DMS79 treated with DMSO at 0.1 percent for 48 hours (cell line): ENCODE data around the gene CEMP1.
A peak's percentile ranks its signal among the peaks of the same experiment; 100 is the strongest.

ENCODE experiments used
- DNase-seq: peaks from one replicate; lab custom pipeline; 2025; lab: John Stamatoyannopoulos, UW

The CEMP1 gene

DNA sequence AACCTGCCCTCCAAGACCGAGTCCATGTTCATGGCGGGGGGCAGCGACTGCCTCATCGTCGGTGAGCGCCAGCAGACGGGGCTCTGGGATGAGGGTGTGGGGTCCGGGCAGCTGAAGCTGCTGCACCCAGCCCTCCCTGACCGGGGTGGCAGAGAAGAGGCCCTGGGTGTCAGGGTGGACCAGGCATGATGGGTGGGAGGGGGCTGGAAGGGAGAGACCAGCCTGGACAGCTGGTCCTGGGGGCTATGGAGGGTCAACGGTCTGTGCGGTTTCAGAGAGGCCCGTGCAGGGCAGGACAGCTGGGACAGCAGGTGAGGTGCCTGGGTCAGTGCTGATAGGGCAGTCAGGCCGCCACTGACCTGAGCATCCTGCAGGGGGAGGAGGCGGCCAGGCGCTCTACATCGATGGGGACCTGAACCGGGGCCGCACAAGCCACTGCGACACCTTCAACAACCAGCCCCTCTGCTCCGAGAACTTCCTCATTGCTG, 30.7 kb downstream of the CEMP1 start:
- DNase-seq: no peak

DNA sequence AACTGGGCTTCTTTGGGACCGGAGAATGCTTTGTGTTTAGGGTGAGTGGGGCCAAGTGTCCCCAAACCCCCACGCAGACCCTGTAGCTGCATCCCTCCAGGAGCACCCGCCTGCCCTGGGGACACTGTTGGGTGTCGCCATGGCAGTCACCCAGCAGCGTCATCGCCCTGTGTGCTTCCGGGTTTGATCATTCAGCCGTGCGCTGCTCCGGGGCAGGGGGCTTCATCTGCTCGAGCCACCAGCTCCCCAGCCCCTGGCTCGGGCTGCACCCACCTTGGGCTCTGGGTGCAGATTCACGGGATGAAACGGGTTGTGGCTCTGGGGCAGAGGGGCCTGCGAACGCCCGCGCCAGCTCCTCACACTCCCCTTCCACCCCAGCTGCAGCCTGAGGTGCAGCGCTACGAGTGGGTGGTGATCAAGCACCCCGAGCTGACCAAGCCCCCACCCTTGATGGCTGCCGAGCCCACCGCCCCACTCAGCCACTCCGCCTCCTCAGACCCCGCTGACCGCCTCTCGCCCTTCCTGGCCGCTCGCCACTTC, 31.2 kb downstream of the CEMP1 start:
- no peak for DNase-seq

DNA sequence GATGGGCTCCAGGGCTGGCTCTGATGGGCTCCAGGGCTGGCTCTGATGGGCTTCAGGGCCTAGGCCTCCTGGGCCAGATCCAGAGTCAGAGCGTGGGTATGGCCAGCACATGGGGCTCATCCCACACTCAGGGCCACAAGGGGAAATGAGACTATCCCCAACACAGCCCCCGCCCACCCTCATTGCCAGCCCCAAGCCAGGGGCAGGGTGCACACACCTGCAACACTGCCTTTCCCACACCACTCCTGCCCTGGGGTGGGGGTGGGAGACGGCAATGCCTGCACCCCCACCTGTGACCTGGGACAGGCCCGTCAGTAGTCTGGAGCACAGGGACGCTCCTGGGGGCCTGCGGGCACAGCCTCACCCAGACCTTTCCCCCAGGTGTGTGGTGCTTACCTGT, 31.8 kb downstream of the CEMP1 start:
- no peak for DNase-seq

DNA sequence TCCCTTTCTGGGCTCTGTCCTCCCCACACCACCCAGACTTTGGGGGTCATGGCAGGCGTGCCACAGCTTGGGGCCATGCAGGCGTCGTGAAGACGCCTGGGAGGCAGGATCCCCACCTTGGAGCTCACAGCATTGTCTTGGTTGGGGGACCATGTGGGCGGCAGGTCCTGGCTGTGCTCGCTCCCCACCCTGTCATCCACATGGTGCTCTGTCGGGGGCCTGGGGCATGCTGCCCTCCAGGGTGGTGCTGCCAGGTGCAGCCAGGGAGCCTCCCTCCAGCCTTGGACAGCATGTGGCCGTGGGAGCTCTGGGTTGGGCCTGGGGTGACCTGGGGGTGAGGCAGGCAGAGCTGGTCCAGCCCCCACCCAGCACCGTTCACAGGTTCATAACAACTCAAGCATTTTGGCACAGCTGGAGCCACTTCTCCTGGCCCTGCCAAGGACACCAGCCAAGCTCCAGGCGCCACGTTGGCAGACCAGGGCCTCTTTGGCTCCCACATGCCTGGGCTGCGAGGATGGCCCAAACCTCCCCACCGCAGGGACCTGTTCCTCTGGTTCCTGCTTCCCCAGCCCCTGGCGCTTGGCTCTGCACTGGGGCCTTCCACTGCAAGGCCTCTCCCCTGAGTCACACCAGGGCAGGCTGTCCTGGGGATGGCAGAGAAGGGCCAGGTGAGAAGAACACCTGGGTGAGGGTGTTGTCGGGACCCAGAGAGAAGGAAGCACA, 32.5 kb downstream of the CEMP1 start:
- no peak for DNase-seq

DNA sequence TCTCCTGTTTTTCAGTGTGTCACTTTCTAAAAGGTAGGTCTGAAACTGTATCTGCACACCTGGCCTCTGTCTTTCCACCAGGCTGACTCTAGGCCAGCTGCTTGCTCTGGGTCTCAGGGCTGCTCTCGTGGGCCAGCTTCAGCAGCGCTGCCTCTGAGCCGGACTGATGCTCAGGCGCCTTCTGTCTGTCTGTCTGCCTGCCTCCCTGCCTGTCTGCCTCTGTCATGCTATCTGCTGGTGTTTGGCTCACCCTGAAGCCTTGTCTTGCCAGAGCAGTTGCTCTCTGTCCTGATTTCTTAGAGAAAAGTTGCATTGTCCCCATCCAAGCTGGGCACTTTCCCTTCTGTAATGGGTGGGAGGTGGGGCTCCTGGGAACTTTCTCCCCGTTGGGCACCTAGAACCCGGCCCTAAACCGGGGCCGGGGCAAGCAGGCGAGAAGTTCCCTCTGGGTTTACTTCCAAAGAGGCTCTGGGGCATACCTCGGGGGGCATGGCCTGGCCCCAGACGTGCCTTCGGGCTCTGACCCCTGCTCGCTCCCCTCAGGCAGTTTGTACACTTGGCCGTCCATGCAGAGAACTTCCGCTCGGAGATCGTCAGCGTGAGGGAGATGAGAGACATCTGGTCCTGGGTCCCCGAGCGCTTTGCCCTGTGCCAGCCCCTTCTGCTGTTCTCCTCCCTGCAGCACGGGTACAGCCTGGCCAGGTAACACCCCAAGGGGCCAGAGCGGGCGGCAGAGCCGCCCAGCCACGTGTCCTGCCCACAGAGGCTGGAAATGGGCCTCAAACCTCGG, 33.3 kb downstream of the CEMP1 start:
- DNase-seq: no peak

DNA sequence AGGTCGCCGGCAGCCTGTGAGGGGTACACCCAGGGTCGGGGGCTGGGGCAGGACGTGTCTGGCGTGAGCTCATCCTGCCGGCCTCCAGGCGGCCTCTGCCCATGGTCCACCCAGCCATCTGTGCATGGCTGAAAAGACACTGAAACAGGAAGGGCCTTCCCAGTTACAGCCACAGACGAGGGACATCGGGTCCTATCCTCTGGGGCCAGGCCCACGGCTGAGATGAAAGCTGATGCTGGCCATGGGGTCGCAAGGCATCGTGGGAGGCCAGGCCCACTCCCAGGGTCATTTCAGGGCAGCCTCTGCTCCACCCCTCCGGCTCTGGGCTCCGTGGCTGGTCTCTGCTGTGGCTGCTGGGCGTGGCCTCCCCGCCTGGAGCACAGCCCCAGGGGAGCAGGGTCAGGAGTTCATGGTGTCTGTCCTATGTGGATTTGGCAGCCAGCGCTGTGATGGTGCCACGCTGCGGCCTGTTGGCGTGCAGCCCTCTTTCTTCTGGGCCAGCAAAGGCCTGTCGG, 34.0 kb downstream of the CEMP1 start:
- DNase-seq: no peak

DNA sequence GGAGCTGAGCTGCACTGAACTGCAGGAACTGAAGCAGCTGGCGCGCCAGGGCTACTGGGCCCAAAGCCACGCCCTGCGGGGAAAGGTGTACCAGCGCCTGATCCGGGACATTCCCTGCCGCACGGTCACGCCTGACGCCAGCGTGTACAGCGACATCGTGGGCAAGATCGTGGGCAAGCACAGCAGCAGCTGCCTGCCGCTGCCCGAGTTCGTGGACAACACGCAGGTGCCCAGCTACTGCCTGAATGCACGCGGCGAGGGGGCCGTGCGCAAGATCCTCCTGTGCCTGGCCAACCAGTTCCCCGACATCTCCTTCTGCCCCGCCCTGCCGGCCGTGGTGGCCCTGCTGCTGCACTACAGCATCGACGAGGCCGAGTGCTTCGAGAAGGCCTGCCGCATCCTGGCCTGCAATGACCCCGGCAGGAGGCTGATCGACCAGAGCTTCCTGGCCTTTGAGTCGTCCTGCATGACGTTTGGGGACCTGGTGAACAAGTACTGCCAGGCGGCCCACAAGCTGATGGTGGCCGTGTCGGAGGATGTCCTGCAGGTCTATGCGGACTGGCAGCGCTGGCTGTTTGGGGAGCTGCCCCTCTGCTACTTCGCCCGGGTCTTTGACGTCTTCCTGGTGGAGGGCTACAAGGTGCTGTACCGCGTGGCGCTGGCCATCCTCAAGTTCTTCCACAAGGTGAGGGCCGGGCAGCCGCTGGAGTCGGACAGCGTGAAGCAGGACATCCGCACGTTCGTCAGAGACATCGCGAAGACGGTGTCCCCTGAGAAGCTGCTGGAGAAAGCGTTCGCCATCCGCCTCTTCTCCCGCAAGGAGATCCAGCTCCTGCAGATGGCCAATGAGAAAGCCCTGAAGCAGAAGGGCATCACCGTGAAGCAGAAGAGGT, 34.7 kb downstream of the CEMP1 start:
- DNase-seq: no peak

DNA sequence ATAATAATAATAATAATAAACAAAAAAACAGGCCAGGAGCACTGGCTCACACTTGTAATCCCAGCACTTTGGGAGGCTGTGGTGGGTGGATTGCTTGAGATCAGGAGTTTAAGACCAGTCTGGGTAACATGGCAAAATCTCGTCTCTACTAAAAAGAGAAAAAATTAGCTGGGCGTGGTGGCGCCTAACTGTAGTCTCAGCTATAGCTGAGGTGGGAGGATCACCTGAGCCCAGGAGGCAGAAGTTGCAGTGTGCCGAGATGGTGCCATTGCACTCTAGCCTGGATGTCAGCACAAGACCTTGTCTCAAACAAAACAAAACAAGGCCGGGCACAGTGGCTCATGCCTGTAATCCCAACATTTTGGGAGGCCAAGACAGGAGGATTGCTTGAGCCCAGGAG, 36.2 kb downstream of the CEMP1 start:
- no peak for DNase-seq

DNA sequence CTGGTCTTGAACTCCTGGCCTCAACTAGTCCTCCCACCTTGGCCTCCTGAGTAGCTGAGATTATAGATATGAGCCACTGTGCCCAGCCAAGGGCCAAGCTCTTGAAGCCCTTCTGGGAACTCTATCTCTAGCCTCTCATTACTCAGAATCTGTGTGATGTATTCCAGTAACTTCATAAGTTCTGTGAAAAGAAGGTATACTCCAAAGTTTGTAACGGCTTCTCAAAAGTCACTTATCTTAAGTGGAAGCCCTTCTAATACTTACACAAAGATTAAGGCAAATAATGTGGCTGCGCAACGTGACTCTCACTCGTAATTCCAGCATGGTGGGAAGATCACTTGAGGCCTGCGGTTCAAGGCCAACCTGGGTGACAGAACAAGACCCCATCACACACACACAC, 36.6 kb downstream of the CEMP1 start:
- DNase-seq: no peak

DNA sequence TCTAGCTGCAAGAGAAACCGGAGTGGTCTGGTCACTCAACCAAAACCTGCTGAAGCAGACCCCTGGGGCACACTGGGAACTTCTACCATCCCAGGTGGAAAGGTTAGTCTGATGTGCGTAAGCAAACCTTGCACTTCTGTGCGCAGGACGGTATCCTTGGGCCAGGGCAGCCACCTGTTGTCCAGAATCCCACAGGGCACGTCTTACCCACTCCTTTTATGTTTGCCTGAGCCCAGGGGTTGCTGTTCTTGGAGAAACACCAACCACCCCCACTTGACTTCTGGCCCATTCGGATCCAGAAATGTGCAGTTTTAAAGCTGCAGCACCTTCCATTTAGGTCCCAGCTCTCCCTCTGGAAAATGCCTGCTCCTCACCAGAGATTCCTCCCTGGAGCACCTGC, 37.6 kb downstream of the CEMP1 start:
- no peak for DNase-seq

DNA sequence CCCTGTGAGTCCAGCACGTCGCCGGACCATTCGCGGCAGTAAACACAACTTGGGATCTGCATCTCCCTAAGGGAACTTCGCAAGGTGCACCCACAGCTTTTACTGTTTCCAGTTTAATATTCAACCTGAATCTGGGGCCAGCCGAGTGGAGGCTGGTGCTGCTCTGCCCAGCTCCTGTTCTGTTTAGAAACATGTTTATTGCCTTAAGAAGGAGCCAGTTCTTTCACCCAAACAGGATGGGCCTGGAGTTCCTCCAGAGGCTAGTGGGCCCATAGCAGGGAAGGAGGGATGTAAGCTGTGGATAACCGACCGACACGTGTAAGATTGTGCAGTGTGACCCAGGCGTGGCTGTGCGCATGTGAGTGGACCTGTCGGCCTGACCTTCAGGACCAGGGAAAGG, 38.9 kb downstream of the CEMP1 start:
- DNase-seq: no peak

DNA sequence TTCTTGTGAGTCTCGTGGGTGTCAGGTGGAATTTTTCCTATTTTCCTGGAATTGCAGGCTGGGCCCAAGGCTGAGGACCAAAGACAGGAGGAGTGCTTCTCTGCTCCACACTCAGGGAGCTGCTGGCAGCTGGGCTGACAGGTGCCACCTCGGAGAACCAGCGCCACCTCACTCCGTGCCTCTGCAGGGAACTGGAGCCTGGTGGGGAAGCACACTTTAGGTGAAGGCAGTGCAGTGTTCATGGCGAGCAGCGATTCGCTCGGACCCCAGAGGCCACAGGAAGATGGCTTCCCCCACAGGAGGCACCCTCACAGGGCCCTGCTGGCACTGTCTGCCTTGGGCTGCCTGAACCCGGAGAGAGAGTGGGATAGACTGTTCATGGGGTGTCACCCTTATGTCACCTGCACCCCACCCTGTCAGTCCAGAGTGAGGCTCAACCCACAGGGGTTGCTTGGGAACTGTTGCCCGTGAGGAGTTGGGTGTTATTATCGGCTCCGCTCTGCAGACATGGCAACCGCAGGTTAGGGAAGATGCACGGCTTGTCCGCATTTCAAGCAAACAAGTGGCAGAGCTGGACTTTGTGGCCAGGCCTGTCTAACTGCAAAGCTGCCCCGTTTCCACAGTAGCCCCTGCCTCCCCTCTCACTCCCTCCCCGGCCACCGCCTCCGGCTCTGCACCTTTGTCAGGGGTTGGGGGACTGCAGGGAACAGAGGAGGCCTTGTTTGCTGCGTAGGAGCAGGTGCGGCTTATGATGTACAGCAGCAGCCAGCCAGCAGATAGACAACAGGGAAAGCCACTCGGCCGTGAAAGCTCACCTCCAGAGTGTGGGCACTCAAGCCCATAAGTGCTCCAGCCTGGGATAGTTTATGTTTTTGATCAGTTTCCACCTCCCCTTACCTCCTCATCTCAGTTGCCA, 40.8 kb downstream of the CEMP1 start:
- DNase-seq: peak; percentile 82

DNA sequence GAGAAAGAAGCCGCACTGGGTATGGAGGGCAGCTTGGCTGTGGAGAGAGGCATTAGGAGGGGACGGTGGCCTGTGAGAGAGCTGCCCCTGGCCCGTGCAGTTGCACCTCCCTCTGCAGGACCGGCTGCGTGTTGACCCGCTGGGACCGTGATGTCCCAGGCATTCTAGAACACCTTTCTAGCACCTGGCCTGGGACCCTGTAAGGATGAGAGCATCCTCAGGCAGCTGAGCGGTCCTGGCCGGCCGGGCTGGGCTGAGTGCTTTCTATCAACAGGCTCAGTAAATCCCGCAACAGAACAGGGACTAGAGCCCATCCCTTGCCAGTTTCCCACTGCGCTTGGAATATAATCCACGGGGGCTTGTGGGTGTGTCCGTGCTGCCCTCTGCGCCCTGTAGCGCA, 41.6 kb downstream of the CEMP1 start:
- no peak for DNase-seq

DNA sequence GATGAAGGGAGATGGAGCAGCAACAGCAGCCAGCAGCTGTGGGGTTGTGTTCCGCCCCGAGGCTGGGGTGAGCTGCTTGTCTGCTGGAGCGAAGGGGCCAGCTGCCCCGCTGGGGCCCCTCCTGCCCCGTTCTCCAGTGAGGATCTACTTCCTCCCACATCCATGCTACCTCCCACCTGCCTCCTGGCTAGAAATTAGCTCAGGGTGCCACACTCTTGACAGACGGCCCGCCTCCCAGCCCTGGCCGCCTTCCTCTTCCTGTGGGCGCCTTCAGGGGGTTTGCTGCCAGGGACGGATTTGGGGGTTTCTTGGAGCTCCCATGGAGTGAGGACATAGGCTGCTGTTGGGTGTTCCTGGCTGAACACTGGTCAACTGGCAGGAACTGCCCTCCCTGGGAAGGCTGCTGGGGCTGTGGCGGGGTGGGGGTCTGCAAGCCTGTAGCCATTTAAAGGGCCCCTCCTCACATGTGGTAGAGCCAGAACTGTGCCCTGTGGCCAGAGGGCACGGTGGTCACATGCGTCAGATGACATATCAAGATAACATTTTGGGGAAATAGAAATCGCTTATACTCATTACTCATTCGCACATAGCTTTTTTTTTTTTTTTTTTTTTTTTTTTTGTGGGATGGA, 43.2 kb downstream of the CEMP1 start:
- no peak for DNase-seq

DNA sequence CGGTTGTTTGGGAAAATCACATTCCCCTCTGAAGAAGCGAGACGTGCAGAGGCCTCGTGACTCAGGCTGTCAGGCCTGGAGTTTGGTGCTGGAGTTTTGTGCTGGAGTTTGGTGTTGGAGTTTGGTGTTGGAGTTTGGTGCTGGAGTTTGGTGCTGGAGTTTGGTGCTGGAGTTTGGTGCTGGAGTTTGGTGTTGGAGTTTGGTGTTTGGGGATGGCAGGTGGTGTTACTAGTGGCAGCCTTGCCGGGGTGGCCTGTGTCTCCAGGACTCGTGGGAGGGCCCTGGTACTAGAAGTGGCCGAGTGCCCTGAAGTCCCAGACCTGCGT, 43.7 kb downstream of the CEMP1 start:
- DNase-seq: no peak

DNA sequence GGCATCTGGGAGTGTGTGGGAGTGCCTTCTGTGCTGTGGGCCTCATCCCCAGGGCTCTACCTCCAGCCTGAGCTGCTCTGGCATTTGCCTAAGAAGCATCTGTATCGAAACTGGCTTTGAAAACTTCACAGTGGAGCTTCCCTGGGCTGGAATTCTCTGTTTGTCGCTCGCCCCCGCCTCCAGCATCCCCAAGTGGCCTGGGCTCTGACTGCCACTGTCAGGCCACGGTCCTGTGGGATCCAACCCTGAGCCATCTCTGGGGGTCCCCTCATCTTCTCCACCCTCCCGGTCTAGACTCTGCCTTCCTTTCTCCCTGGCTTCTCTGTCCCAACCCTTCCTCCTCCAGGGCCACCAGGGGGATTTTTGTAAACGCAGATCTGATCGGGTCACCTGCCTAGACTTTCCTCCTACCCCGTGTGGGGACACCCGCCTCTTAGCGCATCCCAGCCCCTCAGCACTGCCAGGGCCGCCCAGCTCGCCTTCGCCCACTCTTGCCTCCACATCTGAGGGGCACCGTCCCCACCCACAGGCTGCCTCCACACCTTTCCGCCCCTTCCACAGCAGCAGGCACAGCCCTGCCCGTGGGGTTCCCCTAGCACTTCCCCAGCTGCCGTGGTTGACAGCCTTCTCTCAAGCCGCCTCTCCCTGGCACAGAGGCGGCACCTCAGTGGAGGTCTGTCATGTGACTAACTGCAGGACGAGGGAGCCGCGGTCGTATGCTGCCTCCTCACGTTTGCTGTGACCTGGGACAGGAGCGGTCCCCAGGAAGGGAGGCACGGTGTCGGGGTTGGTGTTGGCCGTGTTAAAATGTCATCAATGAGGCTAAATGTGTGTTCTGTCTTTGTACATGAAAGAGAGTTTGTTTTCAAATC, 44.3 kb downstream of the CEMP1 start:
- peak; percentile 12 for DNase-seq

DNA sequence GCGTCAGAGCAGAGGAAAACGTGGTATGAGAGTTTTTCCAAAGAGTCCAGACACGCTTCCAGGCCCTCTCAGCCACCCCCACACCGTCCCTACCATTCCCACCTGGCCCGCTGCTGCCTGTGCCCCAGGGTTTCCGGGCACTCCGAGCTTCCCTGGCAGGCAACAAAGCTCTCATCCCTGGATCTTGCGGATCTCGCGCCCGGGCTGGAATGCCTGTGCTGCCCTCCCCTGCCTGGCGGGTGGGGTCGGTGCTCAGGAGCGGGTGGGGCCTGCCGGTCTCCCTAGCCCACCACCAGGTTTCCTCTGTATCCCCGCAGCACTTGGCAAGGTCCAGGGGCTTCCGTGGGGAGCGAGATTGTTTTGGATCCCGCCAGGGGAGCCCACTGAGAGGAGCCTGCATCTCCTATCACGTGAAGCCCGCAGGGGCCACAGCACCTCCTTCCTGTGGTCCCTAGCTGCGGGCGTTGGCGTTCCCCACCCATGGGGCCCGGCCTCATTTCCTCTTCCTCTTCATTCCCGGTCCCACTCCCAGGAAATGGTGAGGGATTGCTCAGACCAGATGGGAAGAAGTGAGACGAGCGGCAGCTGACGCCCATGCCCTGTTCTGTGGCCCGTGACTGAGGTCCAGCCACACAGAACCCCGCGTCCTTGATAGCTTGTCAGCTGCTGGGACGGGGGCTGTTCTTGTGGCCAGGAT, 45.2 kb downstream of the CEMP1 start:
- no peak for DNase-seq

DNA sequence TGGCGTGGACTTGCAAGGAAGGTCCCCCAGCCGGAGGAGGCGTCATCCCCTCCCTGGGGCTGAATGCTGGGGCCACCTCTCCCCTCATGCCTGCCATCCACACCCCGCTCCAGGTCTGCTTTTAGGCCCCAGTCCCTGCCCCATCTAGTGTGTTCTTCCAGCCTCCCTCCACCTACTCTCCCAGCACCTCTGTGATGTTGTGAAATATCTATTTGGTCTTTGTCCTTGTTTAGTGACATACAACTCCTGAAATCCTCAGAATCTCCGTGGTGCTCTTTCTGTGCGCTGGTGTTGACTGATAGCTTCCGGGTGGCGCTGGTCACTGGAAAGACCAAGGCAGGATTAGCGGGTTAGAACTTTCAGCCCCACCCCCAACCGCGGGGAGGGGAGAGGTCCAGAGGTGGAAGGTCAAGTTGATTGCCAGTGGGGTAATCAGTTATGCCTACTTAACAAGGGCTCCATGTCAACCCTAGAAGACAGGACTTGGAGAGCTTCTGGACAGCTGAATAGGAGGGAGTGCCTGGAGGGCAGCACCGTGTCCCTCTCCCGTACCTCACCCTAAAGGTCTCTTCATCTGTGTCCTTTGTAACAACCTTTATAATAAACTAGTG, 46.2 kb downstream of the CEMP1 start:
- DNase-seq: no peak
